Lung microvascular endothelial cell (primary cell): ENCODE results near the gene JAG2. TPM values are rescaled to one million over a fixed set of nuclear protein-coding genes. Genes with fewer than 3 reads are reported as not detected.

Experiments used
- DNase-seq, 2 donors: peaks; one replicate each; pipeline versions ENCODE4 v3.0.0 to v3.0.0-alpha.2; 2010; ENCODE audit warnings: low read depth in 2 of 2
- total RNA-seq: library from RNA; depleted of rRNA; stranded (reverse); fragments of >200 nt; gene quantifications from 2 replicates; pipeline ENCODE4 v1.2.1, GENCODE V29; 2014

Gene JAG2
- total RNA-seq, 1 donor from 2014 or later, result 51.6 TPM

DNA sequence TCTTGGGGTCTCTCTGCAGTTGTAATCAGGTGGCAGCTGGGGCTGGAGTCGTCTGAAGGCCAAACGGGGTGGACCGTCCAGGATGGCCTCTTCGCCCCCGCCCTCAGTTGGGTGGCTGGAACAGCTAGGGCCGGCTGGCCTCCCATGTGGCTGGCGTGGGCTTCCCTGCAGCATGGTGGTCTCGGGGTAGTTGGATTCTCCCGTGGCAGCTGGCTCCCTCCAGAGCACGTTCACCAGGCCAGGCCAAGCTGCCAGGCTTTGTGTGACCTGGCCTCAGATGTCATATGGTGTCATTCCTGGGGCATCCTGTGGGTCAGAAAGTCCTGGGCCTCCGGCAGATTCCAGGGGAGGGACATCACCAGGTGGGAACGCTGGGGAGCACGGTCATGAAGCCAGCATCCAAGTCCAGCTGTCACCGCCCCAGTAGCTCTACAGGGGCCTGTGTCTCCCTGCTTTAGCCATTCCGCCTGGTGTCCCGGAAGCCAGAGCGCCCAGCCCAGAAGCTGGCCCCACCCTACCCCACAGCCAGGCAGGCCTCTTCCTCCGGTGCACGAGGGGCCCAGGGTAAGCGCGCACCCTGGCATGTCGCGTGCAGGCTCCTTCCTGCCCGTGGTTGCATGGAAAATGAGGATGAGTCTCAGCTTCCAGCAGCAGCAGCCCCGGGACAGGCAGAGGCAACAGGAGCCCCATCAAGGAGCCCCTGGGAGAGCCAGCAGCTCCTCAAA is 13.9 kb upstream of the JAG2 start:
- peak in 1 of 2 donors; percentile 39 for DNase-seq

DNA sequence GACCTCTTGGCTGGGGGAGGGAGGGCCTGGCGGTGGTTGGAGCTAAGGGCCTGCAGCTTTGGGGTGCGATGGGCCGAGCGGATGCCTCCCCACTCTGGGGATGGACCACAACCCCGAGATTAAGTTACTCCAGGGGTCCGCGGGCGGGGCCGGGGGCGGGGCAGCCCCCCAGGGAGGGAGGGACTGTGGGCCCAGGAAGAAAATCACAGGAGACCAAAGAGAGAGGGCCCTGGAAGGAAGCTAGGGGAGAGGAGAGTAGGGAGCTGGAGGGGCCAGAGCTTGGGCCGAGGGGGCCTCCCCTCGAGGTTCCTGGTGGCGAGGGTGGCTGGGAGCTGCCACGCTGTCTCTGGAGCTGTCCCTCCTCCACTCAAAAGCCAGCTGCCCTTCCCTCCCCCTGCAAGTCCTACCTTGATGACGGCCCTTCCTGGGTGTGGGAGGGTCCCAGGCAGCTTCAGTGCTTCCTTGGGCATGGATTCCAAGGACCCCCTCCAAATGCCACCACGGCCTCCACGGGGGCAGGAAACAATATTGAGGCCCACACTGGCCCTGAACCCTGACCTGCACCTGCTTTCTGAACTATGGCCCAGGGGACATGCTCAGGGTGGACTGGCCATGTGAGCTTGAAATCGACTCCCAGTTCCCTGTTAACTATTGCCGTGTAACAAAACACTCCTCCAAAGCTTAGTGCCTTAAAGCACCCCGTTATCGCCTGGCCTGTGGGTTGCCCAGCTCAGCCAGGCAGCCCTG is 13.1 kb upstream of the JAG2 start:
- DNase-seq, result no peak

DNA sequence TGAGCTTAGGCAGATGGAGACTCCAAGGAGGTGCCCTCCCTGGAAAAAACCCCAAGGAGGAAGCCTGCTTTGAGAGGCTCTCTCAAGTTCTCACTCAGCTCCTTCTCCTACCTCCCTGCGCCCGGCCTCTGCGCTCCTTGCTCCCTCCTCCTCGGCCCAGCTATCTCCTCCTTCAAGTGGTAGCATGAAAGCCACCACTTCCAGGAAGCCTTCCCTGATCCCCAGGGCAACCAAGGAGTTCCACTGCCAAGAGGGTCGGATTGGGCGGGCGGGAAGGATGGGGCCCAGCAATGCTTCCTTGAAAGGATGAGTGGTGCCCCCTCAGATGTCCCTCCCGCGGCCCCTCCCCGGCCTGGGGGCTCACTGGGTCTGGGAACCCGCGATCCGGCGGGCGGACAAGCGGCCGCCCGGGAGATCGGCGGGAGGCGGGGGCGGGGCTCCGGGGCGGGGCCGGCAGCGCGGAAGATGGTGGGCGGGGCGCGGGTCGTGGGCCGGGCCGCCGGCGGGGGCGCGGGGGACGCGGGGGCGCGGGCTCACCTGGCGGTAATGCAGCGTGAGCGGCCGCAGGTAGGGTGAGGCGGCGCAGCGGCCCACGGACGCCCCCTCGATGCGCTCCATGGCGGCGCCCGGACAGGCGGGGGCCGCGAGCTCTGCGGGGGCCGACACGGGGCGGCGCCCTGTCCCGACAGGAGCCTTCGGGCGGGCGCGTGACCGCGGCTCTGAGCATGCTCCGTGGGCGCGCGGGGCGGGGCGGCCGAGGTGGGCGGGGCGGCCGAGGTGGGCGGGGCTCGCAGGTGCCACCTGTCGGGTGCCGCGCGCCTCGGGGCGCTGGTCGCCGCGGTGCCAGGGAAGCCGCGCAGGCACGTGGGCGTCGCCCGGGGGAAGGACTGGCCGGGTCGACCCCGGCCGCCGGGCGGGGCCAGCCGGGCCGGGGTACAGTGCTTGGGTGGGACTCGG is 12.3 kb upstream of the JAG2 start, which contains the start of gene NUDT14:
Gene NUDT14 (minus strand): TSS at position 721 of the 957 bp plus-strand sequence. CDS start 103 bp downstream, at position 618.
- DNase-seq, result peak; percentile 61 to 78

DNA sequence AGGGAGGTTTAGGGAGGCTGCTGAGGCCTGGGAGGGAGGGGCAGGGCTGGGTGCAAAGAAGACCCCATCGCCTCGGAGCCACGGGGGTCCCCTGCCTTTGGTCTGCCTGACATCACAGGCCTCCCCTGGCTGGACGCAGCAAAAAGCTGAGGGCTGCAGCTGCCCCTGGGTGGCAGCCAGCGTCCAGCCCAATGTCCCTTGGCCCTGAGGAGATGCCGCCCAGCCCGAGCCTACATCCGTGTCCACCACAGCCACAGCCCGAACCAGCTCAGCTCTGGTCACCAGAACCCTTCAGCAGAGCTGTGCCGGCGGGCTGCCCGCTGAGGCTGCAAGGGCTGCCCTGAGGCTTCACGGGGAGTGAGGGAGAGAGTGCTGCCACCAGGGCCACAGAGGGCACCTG is 10.6 kb upstream of the JAG2 start:
- DNase-seq, result no peak

DNA sequence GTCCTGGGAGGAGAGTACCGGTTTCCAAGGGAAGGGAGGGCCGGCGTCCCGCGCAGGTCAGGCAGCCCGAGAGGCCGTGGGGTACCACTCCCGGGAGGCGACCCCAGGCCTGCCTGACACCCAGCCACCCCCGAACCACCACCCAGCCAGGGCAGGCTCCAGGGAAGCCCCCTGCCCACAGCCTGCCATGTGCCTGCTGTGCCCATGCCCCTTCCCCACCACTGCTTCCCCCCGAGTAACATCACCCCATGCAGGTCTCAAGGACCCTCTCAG is 10.2 kb upstream of the JAG2 start:
- no peak for DNase-seq

DNA sequence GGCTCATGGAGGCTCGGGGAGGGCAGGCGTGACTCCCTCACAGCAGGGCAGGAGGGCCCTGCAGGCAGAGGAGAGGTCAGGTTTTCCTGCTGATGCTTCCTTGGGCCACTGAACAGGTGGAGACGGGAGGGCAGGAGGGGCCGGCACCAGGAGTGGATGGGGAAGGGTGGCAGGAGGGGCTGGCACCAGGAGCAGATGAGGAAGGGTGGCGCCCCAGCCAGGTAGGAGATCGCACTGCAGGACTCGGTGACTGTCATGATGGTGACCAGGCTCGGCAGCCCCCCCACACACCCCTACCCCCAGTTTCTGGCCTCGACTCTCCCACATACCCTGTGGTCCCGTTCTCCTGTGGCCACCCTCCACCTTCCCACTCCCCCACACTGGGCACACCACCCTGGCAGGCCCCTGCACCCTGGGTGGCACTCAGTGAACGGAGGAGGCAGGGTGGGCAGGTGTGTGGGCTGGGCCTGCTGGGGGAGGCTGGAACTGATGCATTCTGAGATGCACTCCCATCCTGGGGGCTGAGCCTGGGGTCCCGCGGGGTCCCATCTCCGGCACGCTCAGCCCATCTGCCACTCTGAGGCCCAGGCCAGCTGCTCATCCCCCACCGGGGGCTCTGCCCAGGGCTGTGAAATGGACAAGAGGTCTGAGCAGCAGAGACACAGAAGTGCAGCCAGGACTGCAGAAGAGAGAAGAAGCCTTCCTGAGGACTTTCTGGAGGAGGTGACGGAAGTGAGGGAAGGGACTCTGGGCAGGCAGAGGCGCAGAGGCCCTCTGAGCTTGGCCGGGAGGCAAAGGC is 9.7 kb upstream of the JAG2 start:
- no peak for DNase-seq

DNA sequence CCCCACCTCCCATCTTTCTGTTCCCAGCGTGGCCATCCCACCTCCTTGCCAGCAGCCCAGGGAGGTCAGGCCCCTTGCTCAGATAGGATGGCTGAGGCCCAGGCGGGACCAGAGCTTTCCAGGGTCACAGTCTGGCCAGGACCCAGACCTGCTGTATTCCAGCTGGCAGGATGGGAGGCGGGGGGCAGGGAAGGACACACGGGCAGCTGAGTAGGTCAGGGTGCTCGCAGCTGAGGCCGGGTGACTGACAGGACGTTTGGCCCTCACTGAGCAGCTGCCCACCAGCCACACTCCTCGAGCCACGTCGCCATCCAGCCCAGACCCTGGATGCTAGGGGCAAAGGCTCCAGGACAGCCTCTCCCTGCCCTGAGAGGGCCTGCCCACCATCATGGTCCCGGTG is 8.5 kb upstream of the JAG2 start:
- no peak for DNase-seq

DNA sequence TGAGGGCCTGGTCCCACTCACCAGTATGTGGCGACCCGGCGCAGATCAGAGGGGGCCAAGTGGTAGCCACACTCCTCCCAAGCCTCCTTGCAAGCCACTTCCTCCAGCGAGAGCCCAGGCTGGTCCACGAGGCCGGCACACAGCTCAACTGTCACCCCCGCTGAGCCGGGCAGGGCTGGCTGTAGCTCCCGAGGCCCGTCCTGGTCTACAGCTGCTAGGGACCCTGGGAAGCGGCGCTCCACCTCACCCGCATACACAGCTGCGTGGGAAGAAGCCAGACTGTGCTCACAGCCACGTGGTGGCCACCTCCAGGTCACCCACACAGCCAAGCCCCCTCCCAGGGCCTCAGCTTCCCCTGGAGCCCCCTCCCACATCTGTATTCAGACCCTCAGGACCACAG is 7.9 kb upstream of the JAG2 start:
- DNase-seq, result no peak

DNA sequence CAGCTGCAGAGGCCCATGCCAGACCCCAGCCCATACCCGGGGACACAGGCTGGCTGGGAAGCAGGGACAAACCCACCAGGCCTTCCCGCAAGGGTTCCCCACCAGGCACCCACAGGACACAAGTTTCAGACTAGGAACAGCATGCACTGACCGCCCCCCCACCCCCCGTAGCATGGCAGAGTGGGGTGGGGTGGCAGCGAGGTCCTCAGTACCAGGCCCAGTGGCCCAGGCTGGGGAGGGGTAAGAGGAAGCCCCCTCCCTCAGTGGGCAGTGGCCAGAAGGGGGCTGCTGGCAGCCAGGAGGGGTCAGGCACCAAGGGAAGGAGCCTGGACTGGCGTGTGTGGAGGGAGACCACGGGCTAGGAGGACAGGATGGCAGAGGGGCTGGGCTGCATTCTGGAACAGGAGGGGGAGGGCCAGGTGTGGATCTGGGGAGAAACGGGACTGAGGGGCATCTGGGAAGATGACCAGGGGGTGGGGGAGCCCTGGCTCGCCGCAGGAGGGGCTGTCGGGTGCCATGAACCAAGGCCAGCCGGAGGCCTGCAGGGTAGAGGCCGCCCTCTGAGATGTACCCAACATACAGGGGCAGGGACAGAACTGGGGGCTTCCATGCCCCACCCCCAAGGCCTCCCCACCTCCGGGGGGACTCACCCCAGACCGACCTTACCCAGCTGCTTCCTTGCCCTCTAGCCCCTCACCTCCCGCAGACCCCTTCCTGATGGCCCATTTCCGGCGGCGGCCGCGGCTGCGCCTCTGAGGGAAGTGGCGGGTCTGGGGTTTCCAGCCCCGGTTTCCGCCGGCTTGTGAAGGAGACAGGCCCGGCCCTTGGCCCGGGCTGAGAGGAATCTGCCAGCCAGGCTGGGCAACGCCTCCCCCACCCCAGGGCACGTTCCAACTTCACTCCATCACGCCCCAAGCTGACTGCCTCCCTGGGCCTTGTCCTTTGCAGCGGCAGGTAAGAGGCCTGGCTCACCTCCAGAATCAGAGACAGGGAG is 5.6 kb upstream of the JAG2 start:
- peak in 1 of 2 donors; percentile 53 for DNase-seq

DNA sequence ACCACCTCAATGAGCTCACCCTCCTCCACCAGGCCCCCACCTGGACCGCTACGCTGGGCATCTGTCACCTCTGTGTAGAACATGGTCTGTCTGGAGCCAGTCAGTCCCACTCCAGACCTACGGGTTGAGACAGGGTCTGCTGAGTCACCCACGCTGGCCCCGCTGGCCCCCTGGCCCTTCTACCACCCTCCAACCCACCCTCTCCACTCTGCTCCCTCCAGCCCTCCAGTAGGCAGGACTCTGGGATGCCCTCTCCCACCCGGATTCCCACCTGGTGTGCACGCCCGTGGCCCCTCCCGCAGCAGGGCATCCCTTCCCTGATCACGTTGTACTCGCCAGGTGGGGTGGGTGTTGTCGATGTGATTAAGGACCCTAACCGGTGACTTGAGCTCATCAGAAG is 4.6 kb upstream of the JAG2 start:
- DNase-seq, result no peak

DNA sequence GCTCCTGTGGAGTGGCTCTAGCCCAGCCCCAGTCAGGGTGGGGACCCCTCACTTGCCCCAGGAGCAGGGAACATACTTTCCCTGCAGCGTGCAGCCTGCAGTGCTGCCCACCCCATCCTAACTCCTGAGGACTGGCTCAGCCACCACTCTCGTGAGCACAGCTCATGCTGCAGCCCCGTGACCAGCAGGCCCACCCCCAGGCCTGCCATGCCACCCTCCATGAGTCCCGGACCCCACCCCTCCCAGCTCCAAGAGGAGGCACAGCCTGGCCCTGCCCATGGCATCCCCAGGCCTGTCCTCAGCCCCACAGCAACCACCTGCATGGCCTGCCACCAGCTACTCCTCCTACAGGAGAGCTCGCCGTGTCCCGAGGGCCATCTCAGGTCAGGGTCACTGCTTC is 3.9 kb upstream of the JAG2 start:
- DNase-seq, result no peak

DNA sequence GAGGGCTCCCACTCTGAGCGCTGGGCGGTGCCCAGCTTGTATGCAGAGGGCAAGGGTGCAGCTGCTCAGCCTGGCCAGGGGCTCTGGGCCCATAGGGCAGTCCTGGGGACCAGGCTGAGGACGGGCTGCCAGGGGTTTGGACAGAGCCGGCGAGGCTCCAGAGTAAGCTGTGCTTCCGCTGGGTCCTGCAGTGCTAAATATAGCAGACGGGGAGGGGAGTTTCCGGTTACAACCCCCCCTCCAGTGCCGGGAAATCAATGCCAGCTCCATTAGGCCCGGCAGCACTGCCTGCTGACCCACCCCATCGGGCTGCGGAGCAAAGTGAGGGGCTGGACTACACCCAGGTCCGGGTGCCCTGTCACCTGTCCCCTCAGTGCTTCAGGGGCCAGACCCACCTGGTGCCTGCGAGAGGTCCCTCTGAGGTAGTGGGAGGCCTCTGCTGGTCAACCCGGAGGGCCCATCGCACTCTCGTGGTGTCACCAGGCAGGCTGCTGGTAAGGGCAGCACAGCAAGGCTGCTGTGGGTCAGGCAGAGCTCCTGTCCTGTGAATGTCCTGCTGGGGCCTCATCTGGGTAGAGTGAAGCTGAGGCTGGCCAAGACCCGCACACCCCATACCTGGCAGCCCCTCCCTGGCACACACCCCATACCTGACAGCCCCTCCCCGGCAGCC is 2.6 kb upstream of the JAG2 start:
- peak in 1 of 2 donors; percentile 38 for DNase-seq

DNA sequence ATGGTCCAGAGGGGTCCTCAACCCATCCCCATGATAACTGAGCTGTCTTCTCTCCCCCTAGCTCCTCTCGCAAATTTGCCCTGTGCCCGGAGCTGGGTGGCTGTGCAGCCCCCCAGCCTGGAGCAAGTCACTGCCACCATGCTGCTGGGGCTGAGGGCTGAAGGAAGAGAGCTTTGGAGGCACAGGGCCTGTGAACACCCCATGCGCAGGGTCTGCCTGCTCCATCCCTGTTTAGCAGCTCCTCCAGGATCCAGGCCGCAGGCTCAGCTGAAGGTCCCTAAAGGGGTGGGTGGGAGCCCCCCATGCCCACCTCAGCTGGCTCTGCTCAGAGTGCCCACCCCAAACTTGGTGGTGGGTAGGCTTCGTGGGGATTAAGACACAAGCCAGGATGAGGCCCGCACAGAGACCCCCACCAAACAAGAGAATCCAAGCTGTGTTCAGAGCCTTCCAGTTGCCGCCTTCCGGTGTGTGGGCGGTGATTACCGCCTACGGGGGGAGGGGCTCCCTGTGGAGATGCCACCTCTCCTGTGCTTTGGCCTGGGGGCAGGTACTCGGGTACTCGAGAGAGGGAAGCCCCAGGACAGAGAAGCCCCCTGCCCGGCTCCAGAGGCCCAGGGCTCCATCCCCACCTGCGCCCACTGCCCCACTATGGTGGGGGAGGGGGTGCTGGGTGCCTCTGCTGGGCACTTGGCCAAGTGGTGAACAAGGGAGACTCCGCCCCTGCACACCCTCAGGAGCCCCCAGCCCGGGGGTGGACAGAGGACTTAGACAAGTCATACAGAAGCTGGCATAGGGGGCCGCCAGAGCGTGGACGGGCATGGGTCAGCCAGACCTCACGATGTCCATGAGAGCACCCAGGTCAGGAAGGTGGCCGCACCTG is 1.4 kb upstream of the JAG2 start:
- no peak for DNase-seq

DNA sequence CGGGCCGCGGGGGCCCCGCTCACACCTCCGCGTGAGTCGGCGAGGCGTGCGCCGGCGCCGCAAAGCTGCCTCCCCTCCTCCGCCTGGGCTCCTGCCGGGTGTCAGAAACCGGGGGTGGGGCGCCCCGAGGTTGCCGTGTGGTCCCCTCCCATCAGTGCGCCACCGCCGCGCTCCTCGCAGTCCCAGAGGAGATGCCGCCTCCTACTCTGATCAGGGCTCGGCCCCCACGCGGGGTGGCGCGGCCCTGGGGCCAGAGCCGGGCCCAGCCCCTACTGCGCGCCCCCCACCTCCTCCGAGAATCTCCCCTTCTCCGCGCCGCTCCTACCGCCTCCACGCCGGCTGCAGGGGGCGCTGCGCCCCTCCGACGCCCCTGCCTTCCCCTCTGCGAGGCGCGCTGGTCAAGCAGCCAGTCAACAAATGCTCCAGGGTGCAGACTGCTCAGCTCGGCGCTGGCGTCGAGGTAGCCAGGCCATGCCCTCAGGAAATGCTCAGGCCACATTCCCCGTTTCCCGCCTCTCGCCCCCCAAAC is 467 bp upstream of the JAG2 start:
- peak; percentile 64 to 75 for DNase-seq

DNA sequence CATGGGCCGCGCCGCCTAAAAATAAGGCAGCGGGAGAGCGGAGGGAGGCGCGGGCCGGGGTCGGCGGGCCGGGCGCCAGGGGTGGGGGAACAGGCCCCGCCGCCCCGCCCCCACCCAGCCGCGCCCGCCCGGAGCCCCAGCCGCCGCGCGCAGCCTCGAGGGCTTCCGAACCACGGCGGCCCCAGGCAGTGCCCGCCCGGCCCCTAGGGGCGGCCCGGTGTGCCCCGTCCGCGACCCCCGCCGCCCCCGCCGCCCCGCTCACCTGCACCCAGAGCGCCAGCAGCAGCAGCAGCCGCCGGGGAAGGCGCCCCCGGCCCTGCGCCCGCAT is 519 bp downstream of the JAG2 start:
- no peak for DNase-seq

DNA sequence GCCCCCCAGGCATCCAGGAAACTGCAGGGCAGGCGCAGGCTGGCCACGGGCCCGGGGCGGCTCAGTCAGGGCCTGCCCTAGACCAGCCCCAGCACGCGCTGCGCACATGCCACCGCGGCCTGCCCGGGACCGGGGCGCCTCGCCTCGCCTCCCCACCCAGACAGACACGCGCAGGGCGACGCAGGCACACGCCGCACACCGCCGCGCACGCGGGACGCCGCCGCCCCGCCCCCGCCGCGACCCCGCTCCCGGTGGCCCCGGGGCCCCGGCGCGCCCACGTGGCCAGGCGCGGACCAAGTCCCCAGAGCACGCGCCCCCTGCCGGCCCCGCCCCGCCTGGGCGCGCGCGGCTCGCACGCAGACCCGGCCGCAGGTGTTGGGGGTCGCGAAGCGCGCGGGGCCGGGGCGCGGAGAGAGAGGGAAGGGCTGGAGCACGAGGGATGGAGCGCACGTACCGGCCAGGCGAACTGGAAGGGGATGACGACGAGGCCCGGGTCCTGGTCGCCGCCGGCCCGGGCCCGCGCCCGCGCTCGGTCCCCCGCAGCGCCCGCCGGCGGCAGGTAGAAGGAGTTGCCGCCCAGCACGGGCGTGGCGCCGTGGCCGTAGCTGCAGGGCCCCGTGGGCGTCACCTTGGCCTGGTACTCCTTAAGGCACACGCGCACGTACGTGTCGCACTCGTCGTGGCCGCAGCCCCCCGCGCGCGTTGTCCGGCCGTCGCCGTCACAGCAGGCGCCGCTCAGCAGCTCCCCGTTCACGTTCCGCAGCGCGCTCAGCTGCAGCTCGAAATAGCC is 1.1 kb downstream of the JAG2 start:
- peak in 1 of 2 donors; percentile 52 for DNase-seq

DNA sequence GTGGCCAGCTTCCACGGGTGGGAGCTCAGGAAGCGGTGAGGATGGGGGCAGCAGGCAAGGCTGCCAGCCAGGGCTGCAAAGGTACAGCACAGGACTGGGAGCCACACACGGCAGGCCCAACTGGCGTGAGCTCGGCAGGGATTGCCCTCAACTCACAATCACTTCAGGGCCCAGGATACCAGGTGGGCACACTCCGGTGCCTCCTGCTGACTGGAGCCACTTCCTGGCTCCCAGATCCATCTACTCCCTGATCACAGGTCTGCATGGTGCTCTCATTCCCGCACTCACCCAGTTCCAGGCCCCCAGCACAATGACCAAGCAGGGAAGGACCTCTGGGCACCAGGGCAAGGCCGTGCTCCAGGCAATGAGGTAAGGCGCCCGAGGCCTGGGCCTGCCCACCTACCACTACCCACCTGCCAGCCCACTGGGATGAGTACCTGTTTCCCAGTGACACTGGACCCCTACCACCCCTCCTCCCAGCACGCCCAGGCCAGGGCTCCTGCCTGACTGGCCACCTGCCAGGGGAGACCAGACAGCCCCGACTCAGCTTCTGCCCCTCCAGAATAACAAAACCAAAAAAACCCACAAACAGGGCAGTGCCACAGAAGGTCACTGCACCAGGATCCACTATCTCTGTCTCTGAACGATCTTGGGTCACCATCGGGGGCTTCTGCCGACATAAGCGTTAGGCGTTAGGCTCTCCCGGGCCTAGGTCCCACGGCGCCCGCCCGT is 1.8 kb downstream of the JAG2 start:
- no peak for DNase-seq
